ENCODE data around the gene CDK5.

- TF ChIP-seq POLR2AphosphoS5 (IDR thresholded peaks at IDR 0.05) (no peak), CTCF (IDR thresholded peaks at IDR 0.05) (no peak)
Observed at GRCh38 chr7:151079199-151079910, 21.7 kb upstream of the CDK5 start.

Measured in prostate gland (tissue), 2 donors.